H1 (cell line): ENCODE measurements around the gene NT5M. TPM values are rescaled to one million over a fixed set of nuclear protein-coding genes. Genes with fewer than 3 reads are reported as not detected.

ENCODE experiments used
- CTCF ChIA-PET: fragments of 300-600 bp; sonication (Branson Sonifier 250); formaldehyde crosslinking; loops from one replicate; lab custom pipeline; 2021; ENCODE audit not compliant: partially characterized antibody; lab: Charles Lee
- POLR2A ChIA-PET: fragments of 300-600 bp; sonication (Branson Sonifier 250); formaldehyde crosslinking; loops from one replicate; lab custom pipeline; 2021; ENCODE audit warnings: inconsistent platforms; ENCODE audit not compliant: partially characterized antibody; lab: Charles Lee
- DNase-seq, 2 experiments: peaks; one replicate each; pipeline versions ENCODE4 v3.0.0 to v3.0.0-alpha.2; 2010 to 2022; ENCODE audit warnings: low spot score in 2 of 2, low read depth in 1 of 2, mixed read lengths in 1 of 2
- FAIRE-seq: peaks from 2 replicates; lab custom pipeline; 2011; peaks lifted over from hg19 to GRCh38; lab: Jason Lieb, UNC
- H2AFZ ChIP-seq: 2 replicates; pipeline ENCODE4 v1.8.1; 2012; ENCODE audit warnings: low read length, inconsistent platforms
- H2AK5ac ChIP-seq: 2 replicates; pipeline ENCODE4 v1.6.1; 2013; ENCODE audit warnings: low read depth, low read length
- H2BK120ac ChIP-seq: replicated peaks from 2 replicates; pipeline ENCODE3; 2013; ENCODE audit warnings: low read depth, low read length, inconsistent platforms
- H2BK12ac ChIP-seq: 2 replicates; pipeline ENCODE4 v1.6.1; 2013; ENCODE audit warnings: low read depth, low read length
- H2BK15ac ChIP-seq: 2 replicates; pipeline ENCODE4 v1.6.1; 2013; ENCODE audit warnings: low read length
- H2BK20ac ChIP-seq: 2 replicates; pipeline ENCODE4 v1.6.1; 2013; ENCODE audit warnings: low read length
- H2BK5ac ChIP-seq: 2 replicates; pipeline ENCODE4 v1.6.1; 2013; ENCODE audit warnings: low read depth, low read length
- H3K14ac ChIP-seq: 2 replicates; pipeline ENCODE4 v1.6.1; 2013; ENCODE audit warnings: inconsistent platforms; ENCODE audit not compliant: insufficient read length
- H3K18ac ChIP-seq: 2 replicates; pipeline ENCODE4 v1.6.1; 2013; ENCODE audit warnings: low read length; ENCODE audit errors: extremely low read depth
- H3K23ac ChIP-seq: 2 replicates; pipeline ENCODE4 v1.6.1; 2013; ENCODE audit warnings: inconsistent platforms; ENCODE audit not compliant: insufficient read length
- H3K23me2 ChIP-seq: 2 replicates; pipeline ENCODE4 v1.6.1; 2013; ENCODE audit warnings: low read depth, low read length
- H3K27ac ChIP-seq: 2 replicates; pipeline ENCODE4 v1.6.1; 2011; ENCODE audit warnings: low read depth, low read length, inconsistent platforms
- H3K27me3 ChIP-seq, 4 experiments: replicated peaks in 1 of 4; 1 replicate in 1 of 4; 2 replicates in 3 of 4; pipeline versions ENCODE4 v1.6.1 to v1.8.1; 2011 to 2013; ENCODE audit warnings: low read length in 3 of 4, mild to moderate bottlenecking in 3 of 4, inconsistent platforms in 2 of 4, mixed read lengths in 2 of 4, moderate library complexity in 1 of 4; ENCODE audit not compliant: control insufficient read depth in 3 of 4, insufficient read depth in 3 of 4; ENCODE audit errors: extremely low read depth in 1 of 4
- H3K36me3 ChIP-seq, 4 experiments: 2 replicates each; pipeline versions ENCODE4 v1.6.1 to v1.8.1; 2011 to 2013; ENCODE audit warnings: mild to moderate bottlenecking in 4 of 4, low read length in 3 of 4, moderate library complexity in 2 of 4, control low read depth in 1 of 4, inconsistent platforms in 1 of 4; ENCODE audit not compliant: insufficient read depth in 4 of 4, control insufficient read depth in 2 of 4
- H3K4ac ChIP-seq: replicated peaks from 2 replicates; pipeline ENCODE3; 2013; ENCODE audit warnings: low read length, low read depth, mixed read lengths, inconsistent platforms; ENCODE audit not compliant: insufficient read length
- H3K4me1 ChIP-seq, 4 experiments: replicated peaks in 1 of 4; 1 replicate in 1 of 4; 2 replicates in 3 of 4; pipeline versions ENCODE4 v1.6.1 to v1.8.1; 2011 to 2013; ENCODE audit warnings: low read length in 3 of 4, inconsistent platforms in 2 of 4, mixed read lengths in 1 of 4; ENCODE audit not compliant: insufficient read depth in 4 of 4, control insufficient read depth in 3 of 4
- H3K4me2 ChIP-seq, 2 experiments: 2 replicates each; pipeline versions ENCODE4 v1.6.1 to v1.8.1; 2011 to 2013; ENCODE audit warnings: low read depth in 2 of 2, low read length in 2 of 2, control low read depth in 1 of 2, inconsistent platforms in 1 of 2, mild to moderate bottlenecking in 1 of 2; ENCODE audit not compliant: insufficient read depth in 1 of 2
- H3K4me3 ChIP-seq, 4 experiments: fragments of 200-600, 300-600 bp in 1 of 4; sonication (generic), shearing (Covaris generic), sonication (Bioruptor Twin) in 1 of 4; 2 replicates each; pipeline versions ENCODE4 v1.5.1 to v1.8.1; 2011 to 2016; ENCODE audit warnings: low read length in 4 of 4, low read depth in 3 of 4, control low read depth in 2 of 4, inconsistent platforms in 2 of 4, mild to moderate bottlenecking in 2 of 4, mixed read lengths in 1 of 4, moderate library complexity in 1 of 4; ENCODE audit not compliant: insufficient read depth in 2 of 4; ENCODE audit errors: extremely low read depth in 1 of 4
- H3K56ac ChIP-seq: replicated peaks from 2 replicates; pipeline ENCODE3; 2013; ENCODE audit warnings: low read depth, mild to moderate bottlenecking, mixed read lengths, low read length, inconsistent platforms; ENCODE audit not compliant: insufficient read length
- H3K79me1 ChIP-seq: 2 replicates; pipeline ENCODE4 v1.6.1; 2013; ENCODE audit warnings: low read depth, low read length, control low read depth
- H3K79me2 ChIP-seq, 2 experiments: 2 replicates each; pipeline versions ENCODE4 v1.6.1 to v1.8.1; 2012 to 2013; ENCODE audit warnings: low read length in 2 of 2, mild to moderate bottlenecking in 2 of 2, inconsistent platforms in 1 of 2; ENCODE audit not compliant: insufficient read depth in 2 of 2, control insufficient read depth in 1 of 2
- H3K9ac ChIP-seq, 4 experiments: replicated peaks in 1 of 4; 1 replicate in 1 of 4; 2 replicates in 3 of 4; pipeline versions ENCODE4 v1.6.1 to v1.8.1; 2011 to 2013; ENCODE audit warnings: low read depth in 3 of 4, low read length in 3 of 4, control low read depth in 2 of 4, mild to moderate bottlenecking in 2 of 4, moderate library complexity in 2 of 4, inconsistent platforms in 1 of 4; ENCODE audit errors: extremely low read depth in 1 of 4
- H3K9me3 ChIP-seq, 2 experiments: 2 replicates each; pipeline versions ENCODE4 v1.6.1 to v1.8.1; 2012 to 2013; ENCODE audit warnings: mild to moderate bottlenecking in 2 of 2, moderate library complexity in 2 of 2, control low read depth in 1 of 2, inconsistent platforms in 1 of 2, low read depth in 1 of 2, low read length in 1 of 2, mixed read lengths in 1 of 2; ENCODE audit not compliant: insufficient read depth in 2 of 2
- H4K20me1 ChIP-seq, 2 experiments: replicated peaks in 1 of 2; 2 replicates each; pipeline versions ENCODE3 to v1.8.1; 2011 to 2013; ENCODE audit warnings: inconsistent platforms in 2 of 2, low read length in 2 of 2, mild to moderate bottlenecking in 1 of 2; ENCODE audit not compliant: insufficient read depth in 2 of 2, control insufficient read depth in 1 of 2
- H4K5ac ChIP-seq: 2 replicates; pipeline ENCODE4 v1.6.1; 2013; ENCODE audit warnings: low read length, low read depth, mixed read lengths, inconsistent platforms; ENCODE audit not compliant: insufficient read length
- H4K8ac ChIP-seq: 2 replicates; pipeline ENCODE4 v1.8.0; 2013; ENCODE audit warnings: mild to moderate bottlenecking, moderate library complexity, low read length, inconsistent platforms; ENCODE audit not compliant: insufficient read depth; ENCODE audit errors: extremely low read depth
- H4K91ac ChIP-seq: replicated peaks from 2 replicates; pipeline ENCODE3; 2013; ENCODE audit warnings: low read length, mixed read lengths, inconsistent platforms; ENCODE audit not compliant: insufficient read length
- CEBPB ChIP-seq: IDR thresholded peaks from 2 replicates; pipeline ENCODE4 v1.6.1; 2012; ENCODE audit warnings: low read depth, low read length
- SP2 ChIP-seq: IDR thresholded peaks from 2 replicates; pipeline ENCODE4 v1.6.1; 2012; ENCODE audit warnings: mild to moderate bottlenecking, low read length, inconsistent platforms
- WGBS, 2 experiments: shearing (Covaris generic) in 1 of 2; methylation state at CpG; one replicate each; pipeline versions ENCODE4 v1.1.6 to v1.1.7; 2013 to 2015; ENCODE audit warnings: low lambda C conversion rate in 2 of 2, mixed read lengths in 2 of 2, inconsistent platforms in 1 of 2, low coverage in 1 of 2, missing lambda C conversion rate in 1 of 2; ENCODE audit not compliant: insufficient replicate concordance in 2 of 2, insufficient coverage in 1 of 2, insufficient read length in 1 of 2; ENCODE audit errors: extremely low coverage in 1 of 2, missing lambda C conversion rate in 1 of 2; 5-methylcytosine and 5-hydroxymethylcytosine counted together
- polyA plus RNA-seq, 7 experiments: library from polyadenylated mRNA; depleted of rRNA in 3 of 7; stranded (reverse) in 5 of 7; unstranded in 2 of 7; fragments of >200 nt in 5 of 7; fragments of 200-250 nt in 2 of 7; gene quantifications; 1 replicate in 5 of 7; 2 replicates in 1 of 7; 4 replicates in 1 of 7; pipeline versions ENCODE4 v1.2.1 to v1.2.3, GENCODE V29; 2011 to 2013; ENCODE audit warnings: missing spikeins in 2 of 7, mixed read lengths in 2 of 7
- total RNA-seq: library from RNA; stranded (reverse); fragmentation: NEBNext Ultra II Directional; extraction: Animal tissue kit (Norgen Biotek cat#: 25700); gene quantifications from 2 replicates; pipeline ENCODE4 v1.2.1, GENCODE V29; 2021

NT5M gene
- total and polyA plus RNA-seq, 2 of the 8 experiments (the other 6 are each of a cell fraction or from before 2014, with no cell fraction given): 7.6 to 18.2 TPM

DNA sequence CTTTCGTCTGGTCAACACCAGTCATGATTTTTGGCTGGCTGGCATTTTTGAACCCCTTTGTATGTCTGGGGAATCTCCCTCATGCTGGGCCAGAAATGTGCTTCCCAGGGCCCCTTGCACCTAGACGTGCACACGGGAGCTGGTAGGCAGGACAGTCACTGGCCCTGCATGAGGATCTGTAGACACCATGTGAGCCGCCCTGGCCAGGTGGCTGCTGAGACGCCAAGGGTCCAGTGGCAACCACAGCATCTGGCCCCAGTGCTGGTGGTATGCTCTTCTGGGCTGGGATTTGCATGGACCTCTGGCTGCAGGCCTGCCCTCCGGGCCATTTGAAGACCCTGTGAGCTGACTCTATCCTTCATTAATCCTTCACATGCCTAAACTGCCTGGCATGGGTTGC, 67.5 kb downstream of the NT5M start:
- H2BK20ac ChIP-seq: no peak overlapping the region
- POLR2A ChIA-PET: no interaction called here
- no peak overlapping the region for H2AFZ ChIP-seq
- H2BK12ac ChIP-seq: no peak overlapping the region
- no peak overlapping the region for H3K14ac ChIP-seq
- no peak overlapping the region for H3K18ac ChIP-seq
- no peak overlapping the region for H3K9ac ChIP-seq
- no peak overlapping the region for H4K5ac ChIP-seq
- no peaks in the 10 kb centered on the region for H3K23me2 ChIP-seq
- no peak overlapping the region for H3K4ac ChIP-seq
- H4K8ac ChIP-seq: no peak overlapping the region
- H3K4me2 ChIP-seq: no peak overlapping the region
- no peak overlapping the region for H3K56ac ChIP-seq
- H2AK5ac ChIP-seq: no peak overlapping the region
- no peak overlapping the region for H2BK120ac ChIP-seq
- H2BK5ac ChIP-seq: no peak overlapping the region
- H3K4me3 ChIP-seq: no peak overlapping the region
- H4K20me1 ChIP-seq: no peaks in the 10 kb centered on the region
- 89% methylated on average over 6 of the region's 6 CpGs; no CpG with 5 or more reads in 1 of the 2 experiments for WGBS, 2 experiments
- no peaks in the 10 kb centered on the region for H3K79me1 ChIP-seq
- H3K4me1 ChIP-seq: no peaks in the 10 kb centered on the region
- H3K23ac ChIP-seq: no peak overlapping the region
- no peaks in the 10 kb centered on the region for H3K79me2 ChIP-seq
- no peaks in the 10 kb centered on the region for H3K9me3 ChIP-seq
- H3K27ac ChIP-seq: no peak overlapping the region
- H2BK15ac ChIP-seq: no peak overlapping the region
- CTCF ChIA-PET: interaction anchor here (0.8 to 9.2 kb wide), 4 partner anchors 17 to 65 kb away, joined by 3 to 94 read pairs (median 6); no protein-coding TSS in a partner anchor
- H3K36me3 ChIP-seq: no peaks in the 10 kb centered on the region
- FAIRE-seq (no peak), DNase-seq (no peak)
- H4K91ac ChIP-seq: no peak overlapping the region
- no peaks in the 10 kb centered on the region for H3K27me3 ChIP-seq
- TF ChIP-seq SP2: no peak
- no peak for TF ChIP-seq CEBPB
